ENCODE measurements around the gene CFAP73. TPM values are rescaled to one million over a fixed set of nuclear protein-coding genes. Genes with fewer than 3 reads are reported as not detected.

CFAP73 gene
- total RNA-seq, 1 donor from 2014 or later = 0.25 TPM

- DNase-seq (ENCODE audit: low read depth) = no peak
Measured at GRCh38 chr12:113119980-113120669, 29.4 kb upstream of the CFAP73 start.

- DNase-seq (ENCODE audit: low read depth) = peak; percentile 15
Measured at GRCh38 chr12:113120670-113121370, 28.7 kb upstream of the CFAP73 start.

- no peak for DNase-seq (ENCODE audit: low read depth)
Measured at GRCh38 chr12:113127791-113128199, 21.7 kb upstream of the CFAP73 start.

- no peak for DNase-seq (ENCODE audit: low read depth)
Measured at GRCh38 chr12:113128802-113129663, 20.5 kb upstream of the CFAP73 start.

GRCh38 chr12:113129664-113130456 is 19.7 kb upstream of the CFAP73 start:
- DNase-seq (ENCODE audit: low read depth) = no peak

GRCh38 chr12:113130457-113131135 is 18.9 kb upstream of the CFAP73 start:
- DNase-seq (ENCODE audit: low read depth) = peak; percentile 81

- DNase-seq (ENCODE audit: low read depth) = peak; percentile 19
Measured at GRCh38 chr12:113131556-113131955, 18.0 kb upstream of the CFAP73 start.

- no peak for DNase-seq (ENCODE audit: low read depth)
Measured at GRCh38 chr12:113133036-113133435, 16.5 kb upstream of the CFAP73 start.

- DNase-seq (ENCODE audit: low read depth) = peak; percentile 26
Measured at GRCh38 chr12:113133666-113134065, 15.9 kb upstream of the CFAP73 start.

- DNase-seq (ENCODE audit: low read depth) = no peak
Measured at GRCh38 chr12:113134071-113134470, 15.5 kb upstream of the CFAP73 start.

- no peak for DNase-seq (ENCODE audit: low read depth)
Measured at GRCh38 chr12:113134521-113134951, 15.0 kb upstream of the CFAP73 start.

GRCh38 chr12:113135178-113136127 is 14.1 kb upstream of the CFAP73 start, which contains the start of gene RASAL1:
TSS of gene RASAL1 (minus strand) at chr12:113135761. CDS start at chr12:113135462, 299 bp downstream.
- peak; percentile 60 for DNase-seq (ENCODE audit: low read depth)

- DNase-seq (ENCODE audit: low read depth) = peak; percentile 53
Measured at GRCh38 chr12:113136128-113136989, 13.2 kb upstream of the CFAP73 start.

- DNase-seq (ENCODE audit: low read depth) = peak; percentile 36
Measured at GRCh38 chr12:113136990-113137511, 12.5 kb upstream of the CFAP73 start.

GRCh38 chr12:113137861-113138783 is 11.4 kb upstream of the CFAP73 start:
- peak; percentile 11 for DNase-seq (ENCODE audit: low read depth)

- peak; percentile 81 for DNase-seq (ENCODE audit: low read depth)
Measured at GRCh38 chr12:113138826-113139225, 10.7 kb upstream of the CFAP73 start.

- no peak for DNase-seq (ENCODE audit: low read depth)
Measured at GRCh38 chr12:113140706-113141105, 8.8 kb upstream of the CFAP73 start.
